SK-N-SH treated with all-trans-retinoic acid at 6 μM for 48 hours (cell line): Measurements from ENCODE around the gene SPRR4.

ENCODE experiments used
- ATAC-seq: fragments of 200-7000 bp; cut with Tn5 transposase; 3 replicates; pipeline ENCODE4 v1.9.1; 2020; ENCODE audit warnings: mild to moderate bottlenecking, moderate library complexity
- ARNTL ChIP-seq: fragments of 450-650 bp; formaldehyde crosslinking; IDR thresholded peaks from 2 replicates; pipeline ENCODE4 v1.5.0; 2020; ENCODE audit warnings: low read depth, mild to moderate bottlenecking, moderate library complexity, borderline replicate concordance
- BACH2 ChIP-seq: fragments of 250-450 bp; sonication (Bioruptor Pico); IDR thresholded peaks from 2 replicates; pipeline ENCODE4 v1.9.0; 2021; ENCODE audit warnings: mild to moderate bottlenecking, borderline replicate concordance
- CSRNP3 ChIP-seq: fragments of 250-450 bp; sonication (Bioruptor Pico); IDR thresholded peaks from 2 replicates; pipeline ENCODE4 v1.5.1; 2021; ENCODE audit warnings: mild to moderate bottlenecking, moderate library complexity
- ESRRG ChIP-seq: fragments of 250-450 bp; sonication (Bioruptor Pico); IDR thresholded peaks from 2 replicates; pipeline ENCODE4 v1.6.1; 2021; ENCODE audit warnings: mild to moderate bottlenecking
- GLIS3 ChIP-seq: fragments of 250-450 bp; sonication (Bioruptor Pico); IDR thresholded peaks from 2 replicates; pipeline ENCODE4 v1.5.0; 2020; ENCODE audit warnings: mild to moderate bottlenecking, moderate library complexity
- ISL1 ChIP-seq: fragments of 250-450 bp; sonication (Bioruptor Pico); IDR thresholded peaks from 2 replicates; pipeline ENCODE4 v2.1.2; 2022; ENCODE audit warnings: mild to moderate bottlenecking, moderate library complexity
- OSR1 ChIP-seq: fragments of 250-450 bp; sonication (Bioruptor Pico); IDR thresholded peaks from 2 replicates; pipeline ENCODE4 v1.8.0; 2022; ENCODE audit warnings: moderate library complexity, mild to moderate bottlenecking, inconsistent platforms
- PATZ1 ChIP-seq: fragments of 250-450 bp; sonication (Bioruptor Pico); IDR thresholded peaks from 2 replicates; pipeline ENCODE4 v1.8.0; 2020; ENCODE audit warnings: mild to moderate bottlenecking, moderate library complexity, borderline replicate concordance
- POU6F1 ChIP-seq: fragments of 250-450 bp; sonication (Bioruptor Pico); IDR thresholded peaks from 2 replicates; pipeline ENCODE4 v1.8.0; 2021; ENCODE audit warnings: low read depth, mild to moderate bottlenecking, moderate library complexity, borderline replicate concordance
- PPARA ChIP-seq: fragments of 250-450 bp; sonication (Bioruptor Pico); IDR thresholded peaks from 2 replicates; pipeline ENCODE4 v1.5.0; 2020; ENCODE audit warnings: mild to moderate bottlenecking, borderline replicate concordance
- RARB ChIP-seq: fragments of 250-450 bp; sonication (Bioruptor Pico); IDR thresholded peaks from 2 replicates; pipeline ENCODE4 v1.8.0; 2021; ENCODE audit warnings: mild to moderate bottlenecking, moderate library complexity
- SNAI2 ChIP-seq: fragments of 250-450 bp; sonication (Bioruptor Pico); IDR thresholded peaks from 2 replicates; pipeline ENCODE4 v1.5.0; 2020; ENCODE audit warnings: mild to moderate bottlenecking, moderate library complexity
- TCF4 ChIP-seq: fragments of 250-450 bp; sonication (Bioruptor Pico); IDR thresholded peaks from 2 replicates; pipeline ENCODE4 v1.8.0; 2021; ENCODE audit warnings: mild to moderate bottlenecking, moderate library complexity, borderline replicate concordance
- TOX ChIP-seq: fragments of 250-450 bp; sonication (Bioruptor Pico); IDR thresholded peaks from 2 replicates; pipeline ENCODE4 v1.8.0; 2021; ENCODE audit warnings: mild to moderate bottlenecking, moderate library complexity, borderline replicate concordance
- ZC3H10 ChIP-seq: fragments of 250-450 bp; sonication (Bioruptor Pico); IDR thresholded peaks from 2 replicates; pipeline ENCODE4 v1.5.1; 2021; ENCODE audit warnings: mild to moderate bottlenecking, moderate library complexity
- ZFP3 ChIP-seq: fragments of 250-450 bp; sonication (Bioruptor Pico); IDR thresholded peaks from 2 replicates; pipeline ENCODE4 v1.5.0; 2020; ENCODE audit warnings: mild to moderate bottlenecking, moderate library complexity
- ZFP30 ChIP-seq: fragments of 450-650 bp; formaldehyde crosslinking; IDR thresholded peaks from 2 replicates; pipeline ENCODE4 v1.5.0; 2022; ENCODE audit warnings: mild to moderate bottlenecking, moderate library complexity
- ZNF8 ChIP-seq: fragments of 450-650 bp; formaldehyde crosslinking; IDR thresholded peaks from 2 replicates; pipeline ENCODE4 v1.5.0; 2020; ENCODE audit warnings: mild to moderate bottlenecking, moderate library complexity
- TF ChIP-seq, protein P1 (sequence below): fragments of 250-450 bp; sonication (Bioruptor Pico); IDR thresholded peaks from 2 replicates; pipeline ENCODE4 v1.5.1; 2020; ENCODE audit warnings: low read depth, mild to moderate bottlenecking, moderate library complexity
- TF ChIP-seq, protein P2 (sequence below): fragments of 250-450 bp; sonication (Bioruptor Pico); IDR thresholded peaks from 2 replicates; pipeline ENCODE4 v1.5.0; 2020; ENCODE audit warnings: mild to moderate bottlenecking, moderate library complexity

The SPRR4 gene

DNA sequence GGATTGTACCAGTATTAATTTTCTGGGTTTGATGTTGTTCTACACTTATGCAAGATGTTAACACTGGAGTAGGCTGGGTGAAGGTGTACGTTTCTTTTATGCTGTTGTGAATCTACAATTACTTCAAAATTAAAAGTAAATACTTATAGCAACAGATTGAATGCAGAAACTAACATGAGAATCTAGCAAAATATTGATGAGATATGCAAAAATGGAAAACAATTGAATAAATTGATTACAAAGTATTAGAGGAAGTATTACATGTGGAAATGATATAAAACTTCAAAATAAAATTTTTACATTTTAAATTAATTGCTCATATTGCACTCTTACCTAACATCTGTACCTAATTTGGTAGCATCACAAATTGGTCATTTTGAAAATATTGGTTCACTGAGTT is 25.4 kb downstream of the SPRR4 start:
- TF ChIP-seq SNAI2 = no peak
- TF ChIP-seq ISL1 = no peak
- no peak for TF ChIP-seq ZFP30 (CRISPR knock-in tag)
- no peak for TF ChIP-seq PATZ1 (CRISPR knock-in tag)
- TF ChIP-seq ARNTL (CRISPR knock-in tag) = no peak
- TF ChIP-seq, protein P1, sequence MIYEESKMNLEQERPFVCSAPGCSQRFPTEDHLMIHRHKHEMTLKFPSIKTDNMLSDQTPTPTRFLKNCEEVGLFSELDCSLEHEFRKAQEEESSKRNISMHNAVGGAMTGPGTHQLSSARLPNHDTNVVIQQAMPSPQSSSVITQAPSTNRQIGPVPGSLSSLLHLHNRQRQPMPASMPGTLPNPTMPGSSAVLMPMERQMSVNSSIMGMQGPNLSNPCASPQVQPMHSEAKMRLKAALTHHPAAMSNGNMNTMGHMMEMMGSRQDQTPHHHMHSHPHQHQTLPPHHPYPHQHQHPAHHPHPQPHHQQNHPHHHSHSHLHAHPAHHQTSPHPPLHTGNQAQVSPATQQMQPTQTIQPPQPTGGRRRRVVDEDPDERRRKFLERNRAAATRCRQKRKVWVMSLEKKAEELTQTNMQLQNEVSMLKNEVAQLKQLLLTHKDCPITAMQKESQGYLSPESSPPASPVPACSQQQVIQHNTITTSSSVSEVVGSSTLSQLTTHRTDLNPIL (CRISPR knock-in tag) = no peak
- no peak for TF ChIP-seq CSRNP3 (CRISPR knock-in tag)
- TF ChIP-seq POU6F1 = no peak
- no peak for TF ChIP-seq ZNF8 (CRISPR knock-in tag)
- TF ChIP-seq GLIS3 = no peak
- no peak for TF ChIP-seq ZC3H10
- TF ChIP-seq TCF4 (CRISPR knock-in tag) = no peak
- TF ChIP-seq ZFP3 (CRISPR knock-in tag) = no peak
- no peak for TF ChIP-seq BACH2 (CRISPR knock-in tag)
- TF ChIP-seq ESRRG (CRISPR knock-in tag) = no peak
- TF ChIP-seq TOX (CRISPR knock-in tag) = no peak
- TF ChIP-seq, protein P2, sequence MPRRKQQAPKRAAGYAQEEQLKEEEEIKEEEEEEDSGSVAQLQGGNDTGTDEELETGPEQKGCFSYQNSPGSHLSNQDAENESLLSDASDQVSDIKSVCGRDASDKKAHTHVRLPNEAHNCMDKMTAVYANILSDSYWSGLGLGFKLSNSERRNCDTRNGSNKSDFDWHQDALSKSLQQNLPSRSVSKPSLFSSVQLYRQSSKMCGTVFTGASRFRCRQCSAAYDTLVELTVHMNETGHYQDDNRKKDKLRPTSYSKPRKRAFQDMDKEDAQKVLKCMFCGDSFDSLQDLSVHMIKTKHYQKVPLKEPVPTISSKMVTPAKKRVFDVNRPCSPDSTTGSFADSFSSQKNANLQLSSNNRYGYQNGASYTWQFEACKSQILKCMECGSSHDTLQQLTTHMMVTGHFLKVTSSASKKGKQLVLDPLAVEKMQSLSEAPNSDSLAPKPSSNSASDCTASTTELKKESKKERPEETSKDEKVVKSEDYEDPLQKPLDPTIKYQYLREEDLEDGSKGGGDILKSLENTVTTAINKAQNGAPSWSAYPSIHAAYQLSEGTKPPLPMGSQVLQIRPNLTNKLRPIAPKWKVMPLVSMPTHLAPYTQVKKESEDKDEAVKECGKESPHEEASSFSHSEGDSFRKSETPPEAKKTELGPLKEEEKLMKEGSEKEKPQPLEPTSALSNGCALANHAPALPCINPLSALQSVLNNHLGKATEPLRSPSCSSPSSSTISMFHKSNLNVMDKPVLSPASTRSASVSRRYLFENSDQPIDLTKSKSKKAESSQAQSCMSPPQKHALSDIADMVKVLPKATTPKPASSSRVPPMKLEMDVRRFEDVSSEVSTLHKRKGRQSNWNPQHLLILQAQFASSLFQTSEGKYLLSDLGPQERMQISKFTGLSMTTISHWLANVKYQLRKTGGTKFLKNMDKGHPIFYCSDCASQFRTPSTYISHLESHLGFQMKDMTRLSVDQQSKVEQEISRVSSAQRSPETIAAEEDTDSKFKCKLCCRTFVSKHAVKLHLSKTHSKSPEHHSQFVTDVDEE (CRISPR knock-in tag) = no peak
- no peak for TF ChIP-seq RARB (CRISPR knock-in tag)
- TF ChIP-seq PPARA (CRISPR knock-in tag) = no peak
- no peak for ATAC-seq

GRCh38 chr1:152996633-152997400 is 26.4 kb downstream of the SPRR4 start:
- TF ChIP-seq ARNTL (CRISPR knock-in tag) = no peak
- no peak for TF ChIP-seq SNAI2
- no peak for TF ChIP-seq OSR1
- TF ChIP-seq ZC3H10 = no peak
- no peak for TF ChIP-seq RARB (CRISPR knock-in tag)
- TF ChIP-seq, protein P2 (CRISPR knock-in tag) = no peak
- TF ChIP-seq ZFP3 (CRISPR knock-in tag) = no peak
- no peak for TF ChIP-seq PATZ1 (CRISPR knock-in tag)
- no peak for TF ChIP-seq ISL1
- no peak for ATAC-seq
